ENCODE data around the gene NUFIP1. TPM values are rescaled to one million over a fixed set of nuclear protein-coding genes. Genes with fewer than 3 reads are reported as not detected.

NUFIP1 gene
- total RNA-seq, 1 experiment from 2014 or later: 17.1 TPM

GRCh38 chr13:45024847-45025246, 35.6 kb upstream of the NUFIP1 start:
- H4K8ac ChIP-seq (replicated peaks; ENCODE audit: insufficient read length, low read depth, low read length): no peak overlapping the region
- no peak overlapping the region for H3K4me3 Mint-ChIP-seq
- no peaks in the 10 kb centered on the region for H3K79me2 ChIP-seq (ENCODE audit: insufficient read depth, low read length)
- H3K23ac ChIP-seq (ENCODE audit: insufficient read length, low read depth, low read length): no peak overlapping the region
- no peak for TF ChIP-seq CTCF (conservative IDR thresholded peaks at IDR 0.05)
- no peak overlapping the region for H2BK12ac ChIP-seq (ENCODE audit: insufficient read length, low read depth, low read length)
- H3K14ac ChIP-seq (ENCODE audit: insufficient read depth, low read length): no peak overlapping the region
- H3K9ac ChIP-seq (ENCODE audit: extremely low read depth, insufficient read length, low read length): no peak overlapping the region
- no peaks in the 10 kb centered on the region for H3K23me2 ChIP-seq (ENCODE audit: insufficient read length, low read depth, low read length, poor library complexity, severe bottlenecking)
- H2BK15ac ChIP-seq (ENCODE audit: low read depth, low read length): no peak overlapping the region
- H4K5ac ChIP-seq (ENCODE audit: insufficient read length, low read depth, low read length): no peak overlapping the region
- H2BK120ac ChIP-seq (ENCODE audit: low read depth, low read length, poor library complexity, severe bottlenecking): no peak overlapping the region
- no peak overlapping the region for H2BK5ac ChIP-seq (ENCODE audit: insufficient read length, low read length)
- no peaks in the 10 kb centered on the region for H3K9me3 ChIP-seq (ENCODE audit: control insufficient read depth, low read depth, low read length)
- no peak overlapping the region for H3T11ph ChIP-seq (ENCODE audit: low read length)
- peaks cover 8 to 27% (median 16%) of the 10 kb centered on the region in 3 experiments; a peak in 6 of 7 replicates for H3K36me3 Mint-ChIP-seq (ENCODE audit: insufficient read depth in 1 of 3, low read depth in 3 of 3)
- no peak overlapping the region for H4K91ac ChIP-seq (ENCODE audit: insufficient read length, low read depth, low read length)
- H3K4me1 Mint-ChIP-seq: no peaks in the 10 kb centered on the region
- no peaks in the 10 kb centered on the region for H3K27me3 Mint-ChIP-seq (ENCODE audit: low read depth)
- H3K4me2 ChIP-seq (ENCODE audit: insufficient read depth, insufficient read length, low read length): no peak overlapping the region
- no peak overlapping the region for H3K27ac ChIP-seq (ENCODE audit: insufficient read length, low read depth, low read length)
- no peaks in the 10 kb centered on the region for H3K27me3 ChIP-seq (ENCODE audit: insufficient read depth, low read length)
- H3K27ac Mint-ChIP-seq: no peak overlapping the region
- H3K18ac ChIP-seq (ENCODE audit: insufficient read length, low read depth, low read length): no peak overlapping the region
- H3K56ac ChIP-seq (ENCODE audit: insufficient read length, low read depth, low read length): no peak overlapping the region
- no peak overlapping the region for H2AFZ ChIP-seq (ENCODE audit: low read length)
- no peak overlapping the region for H2BK20ac ChIP-seq (ENCODE audit: low read depth, low read length, poor library complexity, severe bottlenecking)
- no peaks in the 10 kb centered on the region for H3K4me1 ChIP-seq (ENCODE audit: insufficient read depth, low read length)
- no peak for DNase-seq
- no peak overlapping the region for H3K4ac ChIP-seq (ENCODE audit: low read depth, low read length)
- no CpG with 5 or more reads among the region's 2 CpGs for WGBS (ENCODE audit: extremely low coverage, insufficient read length, low lambda C conversion rate)
- no peaks in the 10 kb centered on the region for H4K20me1 ChIP-seq (ENCODE audit: control insufficient read depth, insufficient read depth, insufficient read length)
- H3K79me1 ChIP-seq (ENCODE audit: insufficient read depth, low read depth, low read length, poor library complexity, severe bottlenecking): no peaks in the 10 kb centered on the region
- no peaks in the 10 kb centered on the region for H3K9me3 Mint-ChIP-seq
- H2AK5ac ChIP-seq (ENCODE audit: insufficient read length, low read length): no peak overlapping the region
